ENCODE data around the gene TTLL13.
A peak's percentile ranks its signal among the peaks of the same experiment; 100 is the strongest.

Gene TTLL13

DNA sequence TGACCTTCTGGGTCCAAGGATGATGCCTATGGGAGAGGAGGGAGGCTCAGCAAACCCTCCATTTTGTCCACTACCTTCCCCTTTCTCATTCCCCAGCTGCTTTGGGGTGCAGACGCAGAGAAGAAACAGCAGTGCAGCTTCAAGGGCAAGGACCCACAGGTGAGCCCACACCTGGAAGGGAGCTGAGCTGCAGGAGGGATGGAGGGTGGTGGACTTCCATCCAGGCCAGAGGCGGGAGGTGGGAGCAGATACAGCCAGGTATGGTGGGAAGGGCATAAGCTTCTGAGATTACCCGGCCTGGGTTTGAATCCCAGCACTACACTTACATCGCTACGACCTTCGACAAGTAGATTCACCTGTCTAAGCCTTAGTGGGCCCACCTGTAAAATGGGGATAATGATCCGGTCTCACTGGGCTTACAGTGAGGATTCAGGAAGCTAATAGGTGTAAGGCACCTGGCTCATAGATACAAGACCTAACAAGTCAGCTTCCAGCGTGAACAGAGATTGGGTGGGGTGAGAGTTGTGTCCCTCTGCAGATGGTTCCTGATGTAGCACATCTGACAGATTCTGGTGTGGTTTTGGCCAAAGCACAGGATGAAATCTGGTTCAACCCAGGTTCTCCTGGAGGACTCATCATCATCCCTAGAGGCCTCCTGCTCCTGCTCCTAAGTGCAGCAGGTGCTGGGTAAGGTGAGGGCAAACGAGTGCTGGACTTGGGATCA is 31.5 kb upstream of the TTLL13 start:
- DNase-seq: no peak

- no peak for DNase-seq
Measured at GRCh38 chr15:90219421-90220141, 29.8 kb upstream of the TTLL13 start.

DNA sequence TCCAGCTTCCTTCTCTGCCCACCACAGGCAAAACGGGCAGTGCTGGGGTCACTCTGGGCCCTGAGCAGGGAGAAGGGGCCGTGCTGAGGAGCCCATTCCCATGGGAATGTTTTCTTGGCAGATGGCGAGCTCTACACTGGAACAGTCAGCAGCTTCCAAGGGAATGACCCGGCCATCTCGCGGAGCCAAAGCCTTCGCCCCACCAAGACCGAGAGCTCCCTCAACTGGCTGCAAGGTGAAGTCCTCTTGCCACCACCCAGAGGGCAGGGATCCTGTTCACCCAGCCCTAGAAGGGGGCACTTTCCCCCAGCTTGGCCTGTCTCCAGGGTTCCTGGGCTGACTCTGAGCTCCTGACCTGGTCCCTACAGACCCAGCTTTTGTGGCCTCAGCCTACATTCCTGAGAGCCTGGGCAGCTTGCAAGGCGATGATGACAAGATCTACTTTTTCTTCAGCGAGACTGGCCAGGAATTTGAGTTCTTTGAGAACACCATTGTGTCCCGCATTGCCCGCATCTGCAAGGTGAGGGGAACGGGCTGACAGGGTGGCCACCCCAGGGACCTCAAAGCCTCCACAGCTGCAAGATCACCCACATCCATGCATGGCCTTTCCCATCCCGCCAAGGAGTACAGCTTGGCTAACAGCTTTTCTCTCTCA is 28.0 kb upstream of the TTLL13 start:
- DNase-seq: peak; percentile 73

- no peak for DNase-seq
Measured at GRCh38 chr15:90222547-90222946, 26.8 kb upstream of the TTLL13 start.

DNA sequence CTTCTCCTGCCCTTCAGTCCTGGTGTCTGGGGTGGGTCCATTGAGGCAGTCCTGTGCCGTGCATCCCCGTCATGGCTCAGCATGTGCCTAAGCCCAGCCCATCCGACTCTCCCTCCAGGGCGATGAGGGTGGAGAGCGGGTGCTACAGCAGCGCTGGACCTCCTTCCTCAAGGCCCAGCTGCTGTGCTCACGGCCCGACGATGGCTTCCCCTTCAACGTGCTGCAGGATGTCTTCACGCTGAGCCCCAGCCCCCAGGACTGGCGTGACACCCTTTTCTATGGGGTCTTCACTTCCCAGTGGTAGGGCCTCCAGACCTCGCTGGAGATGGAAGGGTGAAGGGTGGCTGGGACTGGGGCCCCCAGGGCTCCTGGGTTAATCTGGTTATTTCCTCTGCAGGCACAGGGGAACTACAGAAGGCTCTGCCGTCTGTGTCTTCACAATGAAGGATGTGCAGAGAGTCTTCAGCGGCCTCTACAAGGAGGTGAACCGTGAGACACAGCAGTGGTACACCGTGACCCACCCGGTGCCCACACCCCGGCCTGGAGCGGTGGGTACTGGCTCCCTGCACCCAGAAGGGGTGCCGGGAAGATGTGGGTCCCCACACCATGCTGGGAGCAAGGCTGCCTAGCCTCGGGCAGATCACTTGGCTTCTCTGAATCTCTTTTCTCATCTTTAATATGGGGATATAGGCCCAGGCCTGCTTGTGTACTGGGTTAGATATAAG is 25.8 kb upstream of the TTLL13 start:
- no peak for DNase-seq

- no peak for DNase-seq
Measured at GRCh38 chr15:90225047-90225446, 24.3 kb upstream of the TTLL13 start.

DNA sequence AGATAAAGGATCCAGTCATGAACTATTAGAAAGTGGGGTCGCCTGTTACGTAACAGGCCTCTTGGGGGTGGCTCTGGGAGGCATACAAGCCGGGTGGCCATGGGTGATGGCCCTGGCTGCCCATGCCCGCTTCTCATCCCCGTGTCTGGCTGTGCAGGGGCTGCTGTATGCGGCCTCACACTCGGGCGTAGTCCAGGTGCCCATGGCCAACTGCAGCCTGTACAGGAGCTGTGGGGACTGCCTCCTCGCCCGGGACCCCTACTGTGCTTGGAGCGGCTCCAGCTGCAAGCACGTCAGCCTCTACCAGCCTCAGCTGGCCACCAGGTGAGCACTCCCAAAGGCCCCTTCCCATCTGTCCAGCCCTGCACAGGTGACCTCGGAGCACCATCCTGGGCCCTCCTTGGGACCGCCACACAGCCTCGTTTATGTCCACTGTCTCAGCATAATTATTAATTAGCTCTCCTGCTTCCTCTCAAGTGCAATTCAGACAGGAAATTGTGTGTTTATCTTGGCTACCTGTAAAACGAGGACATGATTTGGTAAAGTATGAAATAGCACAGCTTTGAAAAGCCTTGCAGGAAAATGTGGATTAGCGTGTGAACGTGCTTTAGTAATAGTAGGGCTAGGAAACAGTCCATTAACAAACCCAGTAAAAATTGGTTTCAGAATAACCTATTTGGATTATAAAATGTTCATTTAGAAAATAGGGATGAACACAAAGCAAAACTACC is 23.7 kb upstream of the TTLL13 start:
- no peak for DNase-seq

DNA sequence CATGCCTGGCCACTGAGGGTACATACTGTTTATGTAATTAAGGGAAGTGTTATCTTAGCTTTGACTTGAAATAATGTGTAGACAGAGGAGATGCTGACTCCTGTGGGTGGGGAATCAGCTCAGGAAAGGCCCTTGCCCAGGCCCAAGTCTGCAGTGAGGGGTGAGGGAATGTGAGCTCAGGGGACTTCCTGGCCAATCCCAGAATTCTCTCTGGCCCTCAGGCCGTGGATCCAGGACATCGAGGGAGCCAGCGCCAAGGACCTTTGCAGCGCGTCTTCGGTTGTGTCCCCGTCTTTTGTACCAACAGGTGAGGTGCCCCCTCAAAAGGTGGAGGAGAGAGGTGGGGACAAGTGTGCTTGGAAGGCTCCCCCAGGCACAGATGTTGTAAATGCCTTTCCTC is 22.0 kb upstream of the TTLL13 start:
- no peak for DNase-seq

DNA sequence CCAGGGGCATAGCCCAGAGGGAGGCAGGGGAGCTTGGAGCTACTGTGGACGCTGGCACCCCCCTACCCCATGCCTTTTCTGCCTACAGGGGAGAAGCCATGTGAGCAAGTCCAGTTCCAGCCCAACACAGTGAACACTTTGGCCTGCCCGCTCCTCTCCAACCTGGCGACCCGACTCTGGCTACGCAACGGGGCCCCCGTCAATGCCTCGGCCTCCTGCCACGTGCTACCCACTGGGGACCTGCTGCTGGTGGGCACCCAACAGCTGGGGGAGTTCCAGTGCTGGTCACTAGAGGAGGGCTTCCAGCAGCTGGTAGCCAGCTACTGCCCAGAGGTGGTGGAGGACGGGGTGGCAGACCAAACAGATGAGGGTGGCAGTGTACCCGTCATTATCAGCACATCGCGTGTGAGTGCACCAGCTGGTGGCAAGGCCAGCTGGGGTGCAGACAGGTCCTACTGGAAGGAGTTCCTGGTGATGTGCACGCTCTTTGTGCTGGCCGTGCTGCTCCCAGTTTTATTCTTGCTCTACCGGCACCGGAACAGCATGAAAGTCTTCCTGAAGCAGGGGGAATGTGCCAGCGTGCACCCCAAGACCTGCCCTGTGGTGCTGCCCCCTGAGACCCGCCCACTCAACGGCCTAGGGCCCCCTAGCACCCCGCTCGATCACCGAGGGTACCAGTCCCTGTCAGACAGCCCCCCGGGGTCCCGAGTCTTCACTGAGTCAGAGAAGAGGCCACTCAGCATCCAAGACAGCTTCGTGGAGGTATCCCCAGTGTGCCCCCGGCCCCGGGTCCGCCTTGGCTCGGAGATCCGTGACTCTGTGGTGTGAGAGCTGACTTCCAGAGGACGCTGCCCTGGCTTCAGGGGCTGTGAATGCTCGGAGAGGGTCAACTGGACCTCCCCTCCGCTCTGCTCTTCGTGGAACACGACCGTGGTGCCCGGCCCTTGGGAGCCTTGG is 21.3 kb upstream of the TTLL13 start:
- DNase-seq: no peak

DNA sequence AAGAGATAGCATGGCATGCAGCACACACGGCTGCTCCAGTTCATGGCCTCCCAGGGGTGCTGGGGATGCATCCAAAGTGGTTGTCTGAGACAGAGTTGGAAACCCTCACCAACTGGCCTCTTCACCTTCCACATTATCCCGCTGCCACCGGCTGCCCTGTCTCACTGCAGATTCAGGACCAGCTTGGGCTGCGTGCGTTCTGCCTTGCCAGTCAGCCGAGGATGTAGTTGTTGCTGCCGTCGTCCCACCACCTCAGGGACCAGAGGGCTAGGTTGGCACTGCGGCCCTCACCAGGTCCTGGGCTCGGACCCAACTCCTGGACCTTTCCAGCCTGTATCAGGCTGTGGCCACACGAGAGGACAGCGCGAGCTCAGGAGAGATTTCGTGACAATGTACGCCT is 20.4 kb upstream of the TTLL13 start:
- DNase-seq: no peak

DNA sequence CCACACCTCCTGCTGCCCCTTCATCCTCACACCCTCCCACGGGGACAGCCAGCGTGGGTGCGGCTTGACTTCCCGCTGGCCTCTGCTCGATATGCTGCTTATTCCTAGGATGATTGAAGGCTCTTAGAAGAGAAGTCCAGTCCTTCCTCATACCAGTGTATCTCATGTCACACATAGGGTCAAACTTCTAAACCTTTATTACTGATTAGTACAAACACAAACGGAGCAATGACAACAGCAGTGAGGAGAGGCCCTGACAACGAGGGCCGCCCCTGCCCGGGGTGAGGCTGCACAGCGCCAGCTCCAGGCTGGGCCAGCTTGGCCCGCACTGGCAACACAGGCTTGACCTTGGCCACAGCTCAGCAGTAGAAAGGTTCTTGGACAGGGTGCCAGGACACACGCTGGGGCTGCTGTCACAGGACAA is 19.3 kb upstream of the TTLL13 start:
- DNase-seq: no peak

- no peak for DNase-seq
Measured at GRCh38 chr15:90230610-90231009, 18.7 kb upstream of the TTLL13 start.

GRCh38 chr15:90231028-90232017 is 18.0 kb upstream of the TTLL13 start:
- no peak for DNase-seq

GRCh38 chr15:90232196-90232595 is 17.2 kb upstream of the TTLL13 start:
- no peak for DNase-seq

DNA sequence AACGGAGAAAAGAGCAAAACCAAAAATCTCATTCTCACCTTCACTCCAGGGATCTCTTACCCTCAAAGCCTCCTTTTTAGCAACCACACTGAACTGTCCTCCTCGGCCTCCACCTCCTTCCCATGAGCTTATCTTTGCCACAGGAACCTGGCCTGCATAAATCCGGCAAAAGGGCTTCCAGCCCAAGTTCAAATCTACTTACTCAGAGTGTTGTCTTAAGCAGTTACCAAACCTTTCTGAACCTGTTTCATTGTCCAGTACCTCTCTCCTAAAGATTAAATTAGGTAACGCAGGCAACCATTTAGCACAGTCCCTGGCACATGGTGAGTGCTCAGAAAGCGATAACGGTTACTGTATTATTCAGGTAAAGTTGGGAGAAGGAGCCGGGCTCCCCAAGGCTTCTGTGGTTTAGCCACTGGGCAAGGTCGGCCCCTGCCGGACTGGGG is 16.4 kb upstream of the TTLL13 start:
- DNase-seq: no peak

- DNase-seq: peak; percentile 98
Measured at GRCh38 chr15:90233387-90234095, 15.8 kb upstream of the TTLL13 start, which contains the start of gene CIB1. TSS of gene CIB1 (minus strand) at chr15:90233941. CDS start at chr15:90233885, 56 bp downstream.

GRCh38 chr15:90234096-90234988 is 15.0 kb upstream of the TTLL13 start, which contains the start of gene GDPGP1:
TSS of gene GDPGP1 (plus strand) at chr15:90234209. CDS start at chr15:90240909, 6,700 bp downstream.
- no peak for DNase-seq

- DNase-seq: no peak
Measured at GRCh38 chr15:90239371-90239770, 10.0 kb upstream of the TTLL13 start.
